ENCODE results near the gene NHS.

GRCh38 chrX:17464194-17464593 lies 89.2 kb downstream of the NHS start:
- TF ChIP-seq POLR2A (IDR thresholded peaks at IDR 0.05) (no peak), CTCF (IDR thresholded peaks at IDR 0.05 in 8 of 11, conservative IDR thresholded peaks at IDR 0.05 in 3 of 11) (no peak)
